HG02610 (cell line): ENCODE results near the gene YPEL5.

ENCODE experiments used
- ATAC-seq: cut with Tn5 transposase; IDR thresholded peaks from one replicate; pipeline ENCODE4 v1.9.1; 2021; ENCODE audit warnings: mild to moderate bottlenecking, moderate library complexity; ENCODE audit not compliant: unreplicated experiment

The YPEL5 gene

DNA sequence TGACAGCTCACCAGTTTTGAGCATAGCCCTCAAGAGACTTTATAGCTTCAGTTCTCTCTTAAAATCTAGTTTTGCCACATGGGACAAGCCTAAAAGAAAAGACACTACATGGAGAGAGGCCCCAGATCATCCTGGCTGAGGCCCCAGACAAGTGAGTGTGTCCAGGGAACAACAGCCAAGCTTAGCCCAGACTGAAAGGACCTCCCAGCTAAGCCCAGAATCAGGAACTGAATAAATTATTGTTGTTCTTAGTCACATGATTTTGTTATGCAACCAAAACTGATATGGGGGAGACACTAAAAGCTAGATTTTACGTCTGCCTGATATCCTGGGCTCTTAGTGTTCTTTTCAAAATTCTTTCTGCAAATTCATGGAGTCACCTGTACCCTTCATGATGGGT is 55.2 kb downstream of the YPEL5 start:
- ATAC-seq: no peak

DNA sequence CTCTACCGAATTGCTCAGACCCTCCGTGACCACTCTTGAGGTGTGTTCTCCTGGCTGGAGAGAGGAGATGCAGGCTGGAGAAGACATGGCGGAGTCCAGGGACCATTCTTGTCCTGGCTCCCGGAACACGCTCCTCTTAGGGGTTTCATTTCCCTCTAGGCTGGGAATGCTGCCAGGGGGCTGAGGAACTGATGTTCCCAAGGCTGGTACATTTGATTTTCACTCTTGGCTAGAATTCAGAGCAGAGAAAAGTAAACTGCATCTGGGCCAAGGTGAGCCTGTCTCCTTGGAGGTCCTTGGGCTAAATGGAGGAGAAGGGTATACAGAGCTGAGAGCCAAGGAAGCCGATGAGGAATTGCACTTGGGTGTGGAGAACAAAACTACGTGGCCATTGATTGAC is 56.3 kb downstream of the YPEL5 start:
- no peak for ATAC-seq

DNA sequence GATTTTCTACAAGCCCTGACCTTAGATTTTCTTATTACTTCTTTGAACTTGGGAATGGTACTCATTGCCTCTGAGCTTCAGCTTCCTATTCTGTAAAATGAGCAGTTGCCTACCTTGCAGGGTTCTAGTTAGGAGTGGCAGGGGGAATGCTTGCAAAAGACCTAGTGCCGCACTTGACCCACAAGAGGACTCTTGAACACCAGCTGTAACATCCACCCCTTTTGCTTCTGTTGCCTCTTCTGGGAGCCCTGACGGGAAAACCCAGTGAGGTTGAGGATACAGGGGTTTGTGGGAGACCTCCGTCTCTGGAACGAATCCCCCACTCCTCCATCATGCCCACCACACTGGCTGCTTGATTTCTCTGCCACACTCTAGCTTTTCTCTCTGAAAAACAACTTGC is 57.5 kb downstream of the YPEL5 start:
- ATAC-seq: no peak

DNA sequence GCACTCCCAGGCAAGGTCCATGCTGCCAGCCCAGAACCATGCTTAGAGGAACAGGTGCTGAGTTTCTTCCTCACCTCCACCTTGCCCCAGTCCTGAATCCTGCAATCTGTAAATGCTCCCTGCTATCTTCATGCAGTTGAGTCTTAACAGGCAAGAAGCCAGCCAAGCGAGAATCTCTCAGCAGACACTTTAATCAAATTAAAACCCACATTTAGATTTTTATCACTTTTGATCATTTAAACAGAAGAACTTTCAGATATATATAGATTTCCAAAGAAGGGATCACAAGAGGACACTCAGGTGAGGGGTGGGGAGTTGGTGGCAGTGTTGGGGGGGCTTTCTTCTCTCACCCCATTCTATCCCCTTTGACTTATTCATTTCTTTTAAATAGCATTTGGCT is 58.6 kb downstream of the YPEL5 start:
- ATAC-seq: no peak

DNA sequence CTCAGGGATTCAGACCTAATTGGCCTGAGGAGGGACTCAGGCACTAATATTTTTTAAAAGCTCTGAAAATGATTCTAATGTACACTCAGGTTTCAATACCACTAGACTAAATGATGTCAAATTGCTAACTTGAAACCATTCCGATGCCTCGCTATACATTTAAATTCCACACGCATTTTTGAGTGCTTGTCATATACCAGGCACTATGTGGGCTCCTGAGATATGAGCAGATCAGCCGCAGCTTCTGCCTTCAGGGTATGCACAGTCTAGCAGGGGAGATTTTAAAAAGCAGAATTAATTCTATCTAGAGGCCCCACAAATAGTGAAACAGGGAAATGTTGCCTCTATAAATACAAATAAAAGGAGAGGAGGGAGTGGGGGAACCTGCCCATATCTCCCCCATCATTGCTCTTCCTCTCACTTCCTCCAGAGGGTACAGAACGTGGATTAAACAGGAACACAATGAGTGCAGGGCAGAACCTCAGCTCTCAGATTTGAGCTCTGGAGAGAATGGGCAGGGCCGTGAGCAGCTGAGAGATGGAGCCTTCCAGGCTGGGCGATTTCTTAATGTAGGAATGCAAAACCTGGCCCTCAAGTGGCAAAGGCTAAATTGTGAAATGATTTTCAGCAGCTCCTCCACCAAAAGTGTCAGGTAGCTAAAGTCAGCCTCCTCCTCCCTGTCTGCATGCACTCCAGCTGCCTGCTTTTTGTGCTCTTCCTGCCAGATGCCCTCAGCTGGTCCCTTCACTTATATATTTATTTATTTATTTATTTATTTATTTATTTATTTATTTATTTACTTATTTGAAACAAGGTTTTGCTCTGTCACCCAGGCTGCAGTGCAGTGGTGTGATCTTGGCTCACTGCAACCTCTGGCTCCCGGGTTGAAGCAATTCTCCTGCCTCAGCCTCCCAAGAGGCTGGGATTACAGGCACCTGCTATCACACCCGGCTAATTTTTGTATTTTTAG is 59.9 kb downstream of the YPEL5 start:
- ATAC-seq: no peak

DNA sequence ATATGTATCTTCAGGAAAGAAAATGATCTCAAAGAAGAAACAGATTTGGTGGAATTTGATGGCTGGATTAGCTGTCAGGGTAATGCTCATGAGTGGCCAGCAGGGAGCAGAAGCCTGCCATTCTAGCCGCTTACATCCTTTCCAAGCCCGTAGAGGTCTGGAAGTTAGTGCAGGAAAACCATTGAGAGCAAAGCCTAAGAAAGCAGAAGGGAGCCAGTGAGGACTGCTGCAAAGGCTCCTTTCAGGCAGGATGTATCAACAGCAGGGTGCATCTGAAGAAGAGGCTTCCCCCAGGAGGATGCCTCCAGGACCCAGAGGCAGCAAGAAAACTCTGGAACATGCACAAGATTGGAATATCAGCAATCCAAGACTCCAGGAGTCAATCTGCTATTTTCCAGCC is 61.6 kb downstream of the YPEL5 start:
- ATAC-seq: no peak

DNA sequence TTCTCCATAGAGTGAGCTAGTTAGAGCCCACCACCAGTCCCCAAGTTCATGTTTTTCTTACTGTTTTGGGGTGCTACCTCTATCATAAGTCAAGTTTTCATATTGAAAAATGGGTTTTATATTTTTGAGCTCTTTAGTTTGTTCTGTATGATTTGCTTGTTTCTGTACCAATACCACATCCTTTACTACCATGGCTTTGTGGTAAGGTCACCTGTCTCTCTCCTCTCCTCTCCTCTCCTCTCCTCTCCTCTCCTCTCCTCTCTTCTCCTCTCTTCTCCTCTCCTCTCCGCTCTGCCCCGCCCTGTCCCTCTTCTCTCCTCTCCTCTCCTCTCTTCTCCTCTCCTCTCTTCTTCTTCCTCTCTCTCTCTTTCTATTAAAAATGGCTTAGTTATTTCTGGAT is 62.4 kb downstream of the YPEL5 start:
- no peak for ATAC-seq
